Sigmoid colon (tissue), 7 donors: ENCODE results near the gene RNASEH2A. TPM values are rescaled to one million over a fixed set of nuclear protein-coding genes. Genes with fewer than 3 reads are reported as not detected.

ENCODE experiments used
- DNase-seq: peaks from one replicate; pipeline ENCODE4 v3.0.0-alpha.2; 2019
- H3K27ac ChIP-seq, 4 donors: fragments of 200-600 bp; sonication (generic); one replicate each; pipeline ENCODE4 v1.5.1; 2016 to 2019; ENCODE audit warnings: mild to moderate bottlenecking in 1 of 4
- H3K27me3 ChIP-seq, 3 donors: fragments of 200-600 bp; sonication (generic); one replicate each; pipeline ENCODE4 v1.5.1; 2019; ENCODE audit warnings: mild to moderate bottlenecking in 1 of 3
- H3K36me3 ChIP-seq, 4 donors: fragments of 200-600 bp; sonication (generic); one replicate each; pipeline ENCODE4 v1.5.1; 2016 to 2019
- H3K4me1 ChIP-seq, 4 donors: fragments of 200-600 bp; sonication (generic); one replicate each; pipeline ENCODE4 v1.5.1; 2017 to 2019
- H3K4me3 ChIP-seq, 4 donors: fragments of 200-600 bp; sonication (generic); one replicate each; pipeline ENCODE4 v1.5.1; 2017 to 2019; ENCODE audit warnings: mild to moderate bottlenecking in 2 of 4, moderate library complexity in 1 of 4
- H3K9me3 ChIP-seq, 4 donors: fragments of 200-600 bp in 3 of 4; sonication (generic) in 3 of 4; one replicate each; pipeline versions ENCODE4 v1.5.1 to v1.6.1; 2013 to 2019
- EP300 ChIP-seq, 4 donors: sonication (generic); formaldehyde crosslinking; IDR thresholded peaks; one replicate each; pipeline ENCODE4 v1.6.1; 2017; ENCODE audit warnings: antibody characterized with exemption in 4 of 4
- POLR2A ChIP-seq, 2 donors: fragments of 450-650 bp; IDR thresholded peaks; one replicate each; pipeline ENCODE4 v1.6.1; 2016; ENCODE audit warnings: antibody characterized with exemption in 2 of 2, mild to moderate bottlenecking in 2 of 2, moderate library complexity in 2 of 2
- POLR2AphosphoS5 ChIP-seq, 4 donors: sonication (generic); formaldehyde crosslinking; IDR thresholded peaks; one replicate each; pipeline ENCODE4 v1.6.1; 2017; ENCODE audit warnings: antibody characterized with exemption in 4 of 4
- WGBS, 2 donors: extraction: QIAGEN DNeasy Blood & Tissue Kit; methylation state at CpG; one replicate each; pipeline ENCODE4 v1.1.7; 2013; 5-methylcytosine and 5-hydroxymethylcytosine counted together
- intact Hi-C: fragments of 100-400 bp; cut with DNase I; formaldehyde crosslinking; loops from one replicate; pipeline ENCODE4 v1.15.1; 2023
- polyA plus RNA-seq, 3 donors: library from polyadenylated mRNA; stranded (reverse); fragments of 200-250 nt; gene quantifications; one replicate each; pipeline ENCODE4 v1.2.3, GENCODE V29; 2013
- total RNA-seq, 4 donors: library from RNA; depleted of rRNA; stranded (reverse); fragments of >200 nt; gene quantifications; one replicate each; pipeline ENCODE4 v1.1.0, GENCODE V29; 2016
- TF ChIP-seq, protein P1 (sequence below), 4 experiments: fragments of 450-650 bp in 3 of 4; fragments of 200-600 bp in 1 of 4; IDR thresholded peaks; one replicate each; pipeline ENCODE4 v1.5.1; 2016 to 2019; ENCODE audit warnings: antibody characterized with exemption in 4 of 4, mild to moderate bottlenecking in 3 of 4, moderate library complexity in 2 of 4
- donor health status: healthy with polysubstance abuse.
- donor health status: Bipolar disorder and iron deficiency.
- donor health status: healthy.

RNASEH2A gene
- total and polyA plus RNA-seq, 7 donors: 1.9 to 22.1 (median 3.7) TPM

DNA sequence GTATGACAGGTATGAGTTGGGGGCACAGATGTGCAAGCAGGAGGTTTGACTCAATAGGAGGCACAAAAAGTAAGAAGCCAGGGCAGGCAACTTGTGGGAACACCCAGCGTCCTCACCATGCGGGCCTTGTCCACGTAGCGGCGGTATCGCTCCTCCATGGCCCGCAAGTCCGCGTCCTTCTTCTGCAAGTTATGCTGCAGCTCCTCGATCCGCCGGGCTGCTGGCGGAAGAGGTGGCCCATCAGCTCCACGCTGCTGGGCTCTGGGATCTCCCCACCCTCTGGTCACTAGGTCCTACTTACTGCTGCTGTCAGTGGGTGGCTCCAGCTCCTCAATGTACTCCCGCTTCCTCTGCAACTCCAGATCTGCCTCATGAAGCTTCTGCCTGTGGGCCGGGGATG, 41.7 kb upstream of the RNASEH2A start:
- DNase-seq: no peak
- intact Hi-C loops: loop anchor here (5.0 kb wide), 1 partner anchor 38 kb away; the partner anchor contains the start of genes PRDX2 and THSD8
- Histone ChIP-seq H3K9me3 (no peaks in the 10 kb centered on the region), H3K4me3 (no peak overlapping the region), H3K36me3 (peaks cover 0 to 32% (median 2%) of the 10 kb centered on the region in 4 donors), H3K27me3 (no peaks in the 10 kb centered on the region), H3K27ac (no peak overlapping the region), H3K4me1 (peaks cover 0 to 10% (median 0%) of the 10 kb centered on the region in 4 donors)
- no peak for TF ChIP-seq POLR2A (IDR thresholded peaks at IDR 0.05)
- 97% methylated on average over 16 of the region's 16 CpGs for WGBS, 2 donors

DNA sequence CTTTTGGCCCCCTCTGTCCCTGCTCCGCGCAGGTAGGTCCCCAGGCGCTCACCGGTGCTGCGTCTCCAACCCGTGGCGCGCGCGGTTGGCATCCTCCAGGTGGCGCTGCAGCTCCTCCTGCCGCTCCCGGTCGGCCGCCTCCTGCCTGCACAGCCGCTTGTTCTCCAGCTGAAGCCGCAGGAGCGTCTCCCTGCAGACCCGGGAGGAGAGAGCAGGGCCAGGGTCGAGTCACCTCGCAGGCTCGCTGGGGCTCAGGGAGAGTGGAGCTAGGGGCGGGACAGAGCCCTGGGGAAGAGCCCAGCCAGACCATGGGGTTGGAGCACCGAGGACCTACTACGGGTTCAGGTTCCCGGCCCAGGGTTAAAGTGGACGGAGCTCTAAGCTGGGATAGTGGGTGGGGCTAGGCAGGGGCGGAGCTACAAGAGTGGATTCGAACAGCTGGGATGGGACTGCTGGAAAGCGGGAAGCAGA, 40.3 kb upstream of the RNASEH2A start:
- WGBS, 2 donors: 45% methylated on average over 30 of the region's 30 CpGs
- peak; percentile 93 for DNase-seq
- Histone ChIP-seq H3K4me3 (peak overlapping the region; percentile 25 to 54 (median 38)), H3K4me1 (peaks cover 0 to 10% (median 0%) of the 10 kb centered on the region in 4 donors), H3K9me3 (no peaks in the 10 kb centered on the region), H3K27ac (peak overlapping the region; percentile 55 to 80 (median 70)), H3K27me3 (no peaks in the 10 kb centered on the region), H3K36me3 (peaks cover 0 to 32% (median 2%) of the 10 kb centered on the region in 4 donors)
- no peak for TF ChIP-seq EP300 (IDR thresholded peaks at IDR 0.05)
- TF ChIP-seq, protein P1, sequence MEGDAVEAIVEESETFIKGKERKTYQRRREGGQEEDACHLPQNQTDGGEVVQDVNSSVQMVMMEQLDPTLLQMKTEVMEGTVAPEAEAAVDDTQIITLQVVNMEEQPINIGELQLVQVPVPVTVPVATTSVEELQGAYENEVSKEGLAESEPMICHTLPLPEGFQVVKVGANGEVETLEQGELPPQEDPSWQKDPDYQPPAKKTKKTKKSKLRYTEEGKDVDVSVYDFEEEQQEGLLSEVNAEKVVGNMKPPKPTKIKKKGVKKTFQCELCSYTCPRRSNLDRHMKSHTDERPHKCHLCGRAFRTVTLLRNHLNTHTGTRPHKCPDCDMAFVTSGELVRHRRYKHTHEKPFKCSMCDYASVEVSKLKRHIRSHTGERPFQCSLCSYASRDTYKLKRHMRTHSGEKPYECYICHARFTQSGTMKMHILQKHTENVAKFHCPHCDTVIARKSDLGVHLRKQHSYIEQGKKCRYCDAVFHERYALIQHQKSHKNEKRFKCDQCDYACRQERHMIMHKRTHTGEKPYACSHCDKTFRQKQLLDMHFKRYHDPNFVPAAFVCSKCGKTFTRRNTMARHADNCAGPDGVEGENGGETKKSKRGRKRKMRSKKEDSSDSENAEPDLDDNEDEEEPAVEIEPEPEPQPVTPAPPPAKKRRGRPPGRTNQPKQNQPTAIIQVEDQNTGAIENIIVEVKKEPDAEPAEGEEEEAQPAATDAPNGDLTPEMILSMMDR (IDR thresholded peaks at IDR 0.05): peak; percentile 58 to 95 (median 70)
- TF ChIP-seq POLR2AphosphoS5 (IDR thresholded peaks at IDR 0.05): peak in 2 of 4 donors; percentile 9 to 58
- no peak for TF ChIP-seq POLR2A (IDR thresholded peaks at IDR 0.05)
- intact Hi-C loops: loop anchor here (1.0 to 5.0 kb wide), 2 partner anchors 36 to 81 kb away; partner anchors contain the start of genes PRDX2 and THSD8

DNA sequence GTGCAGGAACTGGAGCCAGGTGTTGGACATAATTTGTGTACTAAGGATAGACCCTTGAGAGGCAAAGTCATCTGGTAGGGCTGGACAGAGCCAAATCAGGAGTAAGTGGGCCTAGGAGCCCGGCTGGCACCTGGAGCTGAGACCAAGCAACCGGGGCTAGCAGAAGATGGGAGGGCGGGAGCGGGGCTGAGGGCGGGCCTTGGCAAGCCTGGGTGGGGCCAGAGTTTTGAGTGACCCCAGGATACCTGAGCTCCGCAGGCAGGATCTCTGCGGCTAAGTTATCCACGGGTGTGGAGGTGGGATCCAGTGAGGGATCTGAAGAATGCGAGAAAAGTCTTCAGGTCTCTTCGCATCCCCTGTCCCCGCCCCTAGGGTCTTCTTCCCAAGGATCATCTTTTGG, 39.2 kb upstream of the RNASEH2A start:
- TF ChIP-seq, protein P1 (IDR thresholded peaks at IDR 0.05): no peak
- TF ChIP-seq POLR2A (IDR thresholded peaks at IDR 0.05) (no peak), POLR2AphosphoS5 (IDR thresholded peaks at IDR 0.05) (no peak), EP300 (IDR thresholded peaks at IDR 0.05) (no peak)
- no peak overlapping the region for H3K4me3 ChIP-seq
- DNase-seq: no peak
- peaks cover 0 to 32% (median 2%) of the 10 kb centered on the region in 4 donors for H3K36me3 ChIP-seq
- H3K4me1 ChIP-seq: peaks cover 0 to 10% (median 0%) of the 10 kb centered on the region in 4 donors
- no peak overlapping the region for H3K27ac ChIP-seq
- no peaks in the 10 kb centered on the region for H3K9me3 ChIP-seq
- no peaks in the 10 kb centered on the region for H3K27me3 ChIP-seq
- intact Hi-C loops: loop anchor here (5.0 kb wide), 1 partner anchor 35 kb away; the partner anchor contains the start of genes PRDX2 and THSD8
- 93 to 96% methylated on average over 11 of the region's 11 CpGs for WGBS, 2 donors

GRCh38 chr19:12767666-12768065, 38.7 kb upstream of the RNASEH2A start:
- H3K9me3 ChIP-seq: no peaks in the 10 kb centered on the region
- no peak for TF ChIP-seq POLR2A (IDR thresholded peaks at IDR 0.05)
- TF ChIP-seq, protein P1 (IDR thresholded peaks at IDR 0.05): no peak
- no peak for TF ChIP-seq POLR2AphosphoS5 (IDR thresholded peaks at IDR 0.05)
- TF ChIP-seq EP300 (IDR thresholded peaks at IDR 0.05): no peak
- intact Hi-C loops: loop anchor here (5.0 kb wide), 1 partner anchor 35 kb away; the partner anchor contains the start of genes PRDX2 and THSD8
- no peak overlapping the region for H3K4me3 ChIP-seq
- H3K27ac ChIP-seq: no peak overlapping the region
- no peak for DNase-seq
- H3K4me1 ChIP-seq: peaks cover 0 to 10% (median 0%) of the 10 kb centered on the region in 4 donors
- no peaks in the 10 kb centered on the region for H3K27me3 ChIP-seq
- H3K36me3 ChIP-seq: peaks cover 0 to 28% (median 2%) of the 10 kb centered on the region in 4 donors
- WGBS, 2 donors: 96 to 97% methylated on average over 15 of the region's 15 CpGs

DNA sequence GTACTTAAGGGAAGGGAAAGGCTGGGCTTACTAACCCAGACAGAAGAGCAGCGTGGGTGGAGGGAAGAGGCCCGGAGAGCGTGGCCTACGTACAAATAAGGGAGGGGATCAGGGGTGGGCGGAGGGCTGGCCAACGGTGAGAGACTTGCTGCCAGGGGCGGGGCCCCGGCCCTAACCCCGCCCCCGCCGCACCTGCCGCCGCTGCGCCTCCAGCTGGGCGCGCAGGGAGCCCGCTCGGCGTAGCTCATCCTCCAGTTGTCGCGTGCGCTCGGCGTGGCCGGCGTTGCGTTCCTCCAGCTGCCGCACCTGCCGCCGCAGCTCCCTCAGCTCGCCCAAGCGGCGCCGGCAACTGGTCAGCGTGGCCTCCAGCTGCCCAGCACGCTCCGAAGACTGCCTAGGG, 36.7 kb upstream of the RNASEH2A start:
- Histone ChIP-seq H3K36me3 (peaks cover 0 to 14% (median under 1%) of the 10 kb centered on the region in 4 donors), H3K27ac (no peak overlapping the region), H3K9me3 (no peaks in the 10 kb centered on the region), H3K4me3 (no peak overlapping the region), H3K4me1 (peaks cover 0 to 19% (median 1%) of the 10 kb centered on the region in 4 donors), H3K27me3 (no peaks in the 10 kb centered on the region)
- WGBS, 2 donors: 30 to 52% methylated on average over 37 of the region's 37 CpGs
- no peak for DNase-seq
- TF ChIP-seq EP300 (IDR thresholded peaks at IDR 0.05): no peak
- TF ChIP-seq POLR2AphosphoS5 (IDR thresholded peaks at IDR 0.05): no peak
- TF ChIP-seq POLR2A (IDR thresholded peaks at IDR 0.05): no peak
- TF ChIP-seq, protein P1 (IDR thresholded peaks at IDR 0.05): no peak
- intact Hi-C loops: loop anchor here (5.0 kb wide), 1 partner anchor 33 kb away; the partner anchor contains the start of genes PRDX2 and THSD8
